ENCODE data around the gene STAU1. TPM values are rescaled to one million over a fixed set of nuclear protein-coding genes. Genes with fewer than 3 reads are reported as not detected.

Gene STAU1
- total and polyA plus RNA-seq, 2 of the 13 experiments (the other 11 are each of a cell fraction or from before 2014, with no cell fraction given) = 119 to 133 TPM

GRCh38 chr20:49185071-49185761 lies 2.9 kb downstream of the STAU1 start (continued):
- TF ChIP-seq GATA4 (IDR thresholded peaks at IDR 0.05; ENCODE audit: borderline replicate concordance, low read depth) (peak; percentile 25; the same call in 1 of the 2 replicates), ZNF207 (IDR thresholded peaks at IDR 0.05; ENCODE audit: borderline replicate concordance) (no peak), ZFP36L1 (CRISPR knock-in tag; IDR thresholded peaks at IDR 0.05) (no peak), PLRG1 (conservative IDR thresholded peaks at IDR 0.05) (no peak), EP300 (IDR thresholded peaks at IDR 0.05; ENCODE audit: low read depth in 2 of 2, low read length in 2 of 2) (peak; percentile 17 to 81; a peak in 2 of 4 replicates), EP300 (CRISPR knock-in tag; IDR thresholded peaks at IDR 0.05; ENCODE audit: borderline replicate concordance) (no peak), MIXL1 (CRISPR knock-in tag; IDR thresholded peaks at IDR 0.05) (peak; percentile 55), MYC (CRISPR knock-in tag; IDR thresholded peaks at IDR 0.05; ENCODE audit: borderline replicate concordance) (no peak), SIN3B (IDR thresholded peaks at IDR 0.05; ENCODE audit: low read length) (no peak; the same call in 1 of the 2 replicates), NCOA1 (CRISPR knock-in tag; IDR thresholded peaks at IDR 0.05) (no peak), LCORL (IDR thresholded peaks at IDR 0.05) (no peak), LCORL (CRISPR knock-in tag; IDR thresholded peaks at IDR 0.05) (no peak; the same call in 1 of the 2 replicates), ZNF282 (IDR thresholded peaks at IDR 0.05; ENCODE audit: partially characterized antibody) (no peak), SOX13 (IDR thresholded peaks at IDR 0.05) (no peak), SOX13 (CRISPR knock-in tag; conservative IDR thresholded peaks at IDR 0.05 in 1 of 2, IDR thresholded peaks at IDR 0.05 in 1 of 2) (peak in 1 of 2 experiments; percentile 83; a peak in 2 of 4 replicates), RFXANK (CRISPR knock-in tag; IDR thresholded peaks at IDR 0.05) (no peak), NFKB2 (CRISPR knock-in tag; IDR thresholded peaks at IDR 0.05; ENCODE audit: borderline replicate concordance) (no peak), POLR2AphosphoS2 (IDR thresholded peaks at IDR 0.05; ENCODE audit: low read depth, low read length) (no peak), HNF4G (IDR thresholded peaks at IDR 0.05; ENCODE audit: borderline replicate concordance, low read depth, low read length) (no peak), HNF4G (CRISPR knock-in tag; IDR thresholded peaks at IDR 0.05; ENCODE audit: borderline replicate concordance, low read depth) (no peak), HMG20A (CRISPR knock-in tag; IDR thresholded peaks at IDR 0.05; ENCODE audit: borderline replicate concordance) (peak; percentile 58; the same call in 1 of the 2 replicates), SOX5 (CRISPR knock-in tag; IDR thresholded peaks at IDR 0.05; ENCODE audit: borderline replicate concordance) (peak; percentile 76; the same call in 1 of the 2 replicates), PPARG (CRISPR knock-in tag; conservative IDR thresholded peaks at IDR 0.05) (peak; percentile 59), FOXK1 (CRISPR knock-in tag; IDR thresholded peaks at IDR 0.05; ENCODE audit: borderline replicate concordance, low read depth) (no peak), ZKSCAN5 (CRISPR knock-in tag; IDR thresholded peaks at IDR 0.05) (no peak), SRSF1 (optimal IDR thresholded peaks at IDR 0.05; ENCODE audit: low read depth, low read length) (no peak), ZNF724P (CRISPR knock-in tag; IDR thresholded peaks at IDR 0.05; ENCODE audit: borderline replicate concordance) (no peak), AHR (CRISPR knock-in tag; IDR thresholded peaks at IDR 0.05) (no peak), TFAP4 (IDR thresholded peaks at IDR 0.05; ENCODE audit: borderline replicate concordance, low read depth) (no peak)
- TF ChIP-seq, protein P1, sequence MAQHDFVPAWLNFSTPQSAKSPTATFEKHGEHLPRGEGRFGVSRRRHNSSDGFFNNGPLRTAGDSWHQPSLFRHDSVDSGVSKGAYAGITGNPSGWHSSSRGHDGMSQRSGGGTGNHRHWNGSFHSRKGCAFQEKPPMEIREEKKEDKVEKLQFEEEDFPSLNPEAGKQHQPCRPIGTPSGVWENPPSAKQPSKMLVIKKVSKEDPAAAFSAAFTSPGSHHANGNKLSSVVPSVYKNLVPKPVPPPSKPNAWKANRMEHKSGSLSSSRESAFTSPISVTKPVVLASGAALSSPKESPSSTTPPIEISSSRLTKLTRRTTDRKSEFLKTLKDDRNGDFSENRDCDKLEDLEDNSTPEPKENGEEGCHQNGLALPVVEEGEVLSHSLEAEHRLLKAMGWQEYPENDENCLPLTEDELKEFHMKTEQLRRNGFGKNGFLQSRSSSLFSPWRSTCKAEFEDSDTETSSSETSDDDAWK (CRISPR knock-in tag; IDR thresholded peaks at IDR 0.05) = no peak
- TF ChIP-seq, protein P2, sequence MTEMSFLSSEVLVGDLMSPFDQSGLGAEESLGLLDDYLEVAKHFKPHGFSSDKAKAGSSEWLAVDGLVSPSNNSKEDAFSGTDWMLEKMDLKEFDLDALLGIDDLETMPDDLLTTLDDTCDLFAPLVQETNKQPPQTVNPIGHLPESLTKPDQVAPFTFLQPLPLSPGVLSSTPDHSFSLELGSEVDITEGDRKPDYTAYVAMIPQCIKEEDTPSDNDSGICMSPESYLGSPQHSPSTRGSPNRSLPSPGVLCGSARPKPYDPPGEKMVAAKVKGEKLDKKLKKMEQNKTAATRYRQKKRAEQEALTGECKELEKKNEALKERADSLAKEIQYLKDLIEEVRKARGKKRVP (CRISPR knock-in tag; IDR thresholded peaks at IDR 0.05) = peak in 1 of 2 experiments; percentile 53; a peak in 1 of 4 replicates
